GOT3 (cell line): ENCODE data around the gene FBXL16.
"Not testable (repeated sequence)": the region's sequence is repeated elsewhere in the genome, so short reads cannot be mapped to it uniquely, and the experiment has no call there.

Source experiments
- DNase-seq: peaks from one replicate; lab custom pipeline; 2025; ENCODE audit warnings: mixed read lengths; lab: John Stamatoyannopoulos, UW

Gene FBXL16, protein sequence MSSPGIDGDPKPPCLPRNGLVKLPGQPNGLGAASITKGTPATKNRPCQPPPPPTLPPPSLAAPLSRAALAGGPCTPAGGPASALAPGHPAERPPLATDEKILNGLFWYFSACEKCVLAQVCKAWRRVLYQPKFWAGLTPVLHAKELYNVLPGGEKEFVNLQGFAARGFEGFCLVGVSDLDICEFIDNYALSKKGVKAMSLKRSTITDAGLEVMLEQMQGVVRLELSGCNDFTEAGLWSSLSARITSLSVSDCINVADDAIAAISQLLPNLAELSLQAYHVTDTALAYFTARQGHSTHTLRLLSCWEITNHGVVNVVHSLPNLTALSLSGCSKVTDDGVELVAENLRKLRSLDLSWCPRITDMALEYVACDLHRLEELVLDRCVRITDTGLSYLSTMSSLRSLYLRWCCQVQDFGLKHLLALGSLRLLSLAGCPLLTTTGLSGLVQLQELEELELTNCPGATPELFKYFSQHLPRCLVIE

GRCh38 chr16:705431-706188 lies at the start of gene FBXL16:
Gene FBXL16 (minus strand): TSS chr16:705801. CDS start chr16:697405, 8,396 bp downstream.
- no peak for DNase-seq

GRCh38 chr16:754656-755055 lies 49.1 kb upstream of the FBXL16 start:
- DNase-seq = no peak

GRCh38 chr16:754121-754607 lies 48.6 kb upstream of the FBXL16 start:
- not testable (repeated sequence) for DNase-seq

DNA sequence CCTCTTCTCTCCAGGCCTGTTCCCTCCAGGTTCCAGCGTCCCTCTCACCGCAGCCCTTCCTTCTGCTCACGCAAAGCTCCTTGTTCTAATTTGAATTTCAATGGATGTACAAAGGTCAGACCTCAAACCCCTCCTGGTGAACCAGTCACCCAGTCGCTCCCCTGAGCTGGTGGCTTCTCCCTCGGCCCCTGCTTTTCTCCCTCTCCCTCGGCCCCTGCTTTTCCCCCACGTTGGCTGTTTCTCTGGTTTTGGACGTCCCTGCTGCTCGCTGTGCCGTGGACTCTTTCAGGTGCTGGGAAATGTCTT lies 46.4 kb upstream of the FBXL16 start:
- no peak for DNase-seq

GRCh38 chr16:751152-752006 lies 45.8 kb upstream of the FBXL16 start:
- no peak for DNase-seq

- DNase-seq = no peak
These were observed 44.9 kb upstream of the FBXL16 start for GRCh38 chr16:750485-750884.

DNA sequence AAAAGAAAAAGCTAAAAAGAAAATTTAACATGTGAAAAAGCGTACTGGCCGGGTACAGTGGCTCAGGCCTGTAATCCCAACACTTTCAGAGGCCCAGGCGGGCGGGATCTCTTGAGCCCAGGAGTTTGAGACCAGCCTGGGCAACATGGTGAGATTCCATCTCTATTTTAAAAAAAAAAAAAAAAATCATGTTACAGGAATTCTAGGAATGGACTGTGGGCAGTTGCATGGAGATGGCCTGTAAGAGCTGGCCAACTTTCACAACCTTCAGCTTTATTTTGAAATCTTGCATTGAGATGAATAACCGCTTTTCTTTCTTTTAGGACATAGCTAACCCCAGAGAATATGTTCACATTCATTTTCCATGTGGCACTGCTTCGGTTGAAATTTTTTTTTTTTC lies 43.4 kb upstream of the FBXL16 start:
- no peak for DNase-seq

- no peak for DNase-seq
These were observed 42.6 kb upstream of the FBXL16 start for GRCh38 chr16:747978-748746.

DNA sequence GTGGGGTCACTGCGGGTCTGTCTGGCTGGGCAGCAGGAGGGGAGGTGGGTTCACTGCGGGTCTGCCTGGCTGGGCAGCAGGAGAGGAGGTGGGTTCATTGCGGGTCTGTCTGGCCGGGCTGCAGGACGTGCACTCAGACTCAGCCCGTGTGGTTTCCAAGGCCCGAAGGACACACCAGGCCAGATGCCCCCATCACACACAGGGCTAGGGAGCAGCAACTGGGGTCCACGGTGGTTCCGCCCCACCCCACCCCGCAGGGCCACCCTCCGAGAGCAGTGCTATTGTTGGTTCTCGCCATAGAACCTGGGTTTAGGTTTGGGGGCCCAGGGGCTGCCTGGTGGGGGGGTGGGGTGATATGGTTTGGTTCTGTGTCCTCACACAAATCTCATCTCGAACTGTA lies 41.0 kb upstream of the FBXL16 start:
- no peak for DNase-seq

GRCh38 chr16:745739-746138 lies 40.1 kb upstream of the FBXL16 start:
- DNase-seq = no peak

- no peak for DNase-seq
These were observed 38.3 kb upstream of the FBXL16 start for GRCh38 chr16:743794-744500.

DNA sequence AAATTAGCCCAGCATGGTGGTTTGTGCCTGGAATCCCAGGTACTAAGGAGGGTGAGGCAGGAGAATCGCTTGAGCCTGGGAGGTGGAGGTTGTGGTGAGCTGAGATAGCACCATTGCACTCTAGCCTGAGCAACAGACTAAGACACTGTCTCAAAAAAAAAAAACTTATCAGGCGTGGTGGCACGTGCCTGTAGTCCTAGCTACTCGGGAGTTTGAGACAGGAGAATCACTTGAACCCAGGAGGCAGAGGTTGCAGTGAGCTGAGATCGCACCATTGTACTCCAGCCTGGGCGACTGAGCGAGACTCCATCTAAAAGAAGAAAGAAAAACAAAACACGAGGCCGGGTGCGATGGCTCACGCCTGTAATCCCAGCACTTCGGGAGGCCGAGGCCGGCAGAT lies 37.3 kb upstream of the FBXL16 start:
- not testable (repeated sequence) for DNase-seq

GRCh38 chr16:741986-742629 lies 36.5 kb upstream of the FBXL16 start:
- DNase-seq = no peak

GRCh38 chr16:740764-741505 lies 35.3 kb upstream of the FBXL16 start, which contains the start of gene CIAO3:
Gene CIAO3 (minus strand): TSS chr16:740997. CDS start chr16:740985, 12 bp downstream.
- DNase-seq = peak; percentile 76

DNA sequence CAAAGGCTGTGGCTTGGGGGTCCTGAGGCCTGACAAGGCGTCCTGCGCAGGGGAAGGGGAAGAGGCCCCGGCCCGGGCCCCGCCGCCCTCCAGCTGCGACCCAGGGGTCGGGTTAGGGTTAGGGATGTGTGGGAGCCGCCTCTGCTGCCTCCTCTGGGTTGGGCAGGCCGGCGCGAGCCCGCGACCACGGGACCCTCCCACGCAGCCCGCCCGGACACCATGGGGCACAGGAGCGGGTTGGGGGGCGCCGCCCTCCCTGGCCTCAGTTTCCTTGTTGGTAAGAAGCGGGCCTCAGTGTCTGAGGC lies 34.8 kb upstream of the FBXL16 start:
- no peak for DNase-seq

- DNase-seq = no peak
These were observed 34.2 kb upstream of the FBXL16 start for GRCh38 chr16:739560-740458.

DNA sequence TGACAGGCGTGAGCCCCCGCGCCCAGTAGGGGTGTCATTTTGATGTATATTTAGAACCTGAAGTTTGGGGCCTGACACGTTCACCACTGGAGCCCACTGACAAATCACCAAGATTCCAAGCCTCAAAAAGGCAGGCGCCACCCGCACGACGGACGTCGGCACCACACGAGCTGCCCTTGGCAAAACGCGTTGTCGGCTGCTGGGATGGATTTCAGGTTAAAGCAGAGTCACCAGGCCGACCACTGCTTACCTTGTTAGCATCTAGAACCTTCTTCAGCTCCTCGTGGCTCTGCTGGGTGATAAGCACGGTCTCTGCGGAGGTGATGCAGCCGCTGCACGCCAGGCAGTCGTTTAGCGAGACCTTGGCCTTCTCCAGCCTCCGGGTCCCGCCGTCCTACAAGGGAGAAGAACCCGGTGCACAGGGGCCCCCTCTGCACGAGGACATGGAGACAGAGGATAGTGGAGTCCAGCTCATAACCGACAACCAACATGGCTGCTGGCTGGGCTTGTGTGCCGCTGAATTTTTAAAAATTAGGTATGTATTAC lies 31.4 kb upstream of the FBXL16 start:
- no peak for DNase-seq

- DNase-seq = no peak
These were observed 30.4 kb upstream of the FBXL16 start for GRCh38 chr16:735982-736453.
